Panc1 (cell line): ENCODE results near the gene TRAF5.
"Not testable (repeated sequence)": the region's sequence is repeated elsewhere in the genome, so short reads cannot be mapped to it uniquely, and the experiment has no call there.

Source experiments
- CTCF ChIP-seq: fragments of 450-650 bp; IDR thresholded peaks from 2 replicates; pipeline ENCODE4 v1.5.1; 2017; ENCODE audit warnings: mild to moderate bottlenecking
- POLR2AphosphoS5 ChIP-seq: IDR thresholded peaks from 2 replicates; pipeline ENCODE4 v1.6.1; 2012; ENCODE audit warnings: mild to moderate bottlenecking, low read depth, low read length, moderate library complexity
- REST ChIP-seq, 2 experiments: IDR thresholded peaks; 2 replicates each; pipeline ENCODE4 v1.6.1; 2011 to 2012; ENCODE audit warnings: low read depth in 2 of 2, control low read depth in 1 of 2, low read length in 1 of 2, mild to moderate bottlenecking in 1 of 2, moderate library complexity in 1 of 2; ENCODE audit not compliant: insufficient read depth in 1 of 2
- SIN3A ChIP-seq: IDR thresholded peaks from 2 replicates; pipeline ENCODE4 v1.6.1; 2012; ENCODE audit warnings: low read depth, mild to moderate bottlenecking, low read length, moderate library complexity, borderline replicate concordance; ENCODE audit not compliant: insufficient read depth
- TCF7L2 ChIP-seq: IDR thresholded peaks from 2 replicates; pipeline ENCODE4 v1.6.1; 2011; ENCODE audit warnings: mild to moderate bottlenecking, low read depth, low read length, inconsistent platforms

GRCh38 chr1:211416628-211417323 lies 90.1 kb downstream of the TRAF5 start:
- not testable (repeated sequence) for TF ChIP-seq POLR2AphosphoS5; CTCF; TCF7L2; REST (IDR thresholded peaks at IDR 0.05; ENCODE audit: insufficient read depth in 1 of 2, low read depth in 2 of 2, low read length in 1 of 2); SIN3A
